Jurkat, Clone E6-1 (cell line): ENCODE measurements around the gene ATOH8.

Experiments used
- DNase-seq: peaks from one replicate; pipeline ENCODE4 v3.0.0-alpha.2; 2011; ENCODE audit warnings: low read depth, low spot score
- H3K4me3 ChIP-seq: 2 replicates; pipeline ENCODE4 v1.5.1; 2011; ENCODE audit warnings: mild to moderate bottlenecking, low read length, control low read depth, moderate library complexity

The ATOH8 gene

DNA sequence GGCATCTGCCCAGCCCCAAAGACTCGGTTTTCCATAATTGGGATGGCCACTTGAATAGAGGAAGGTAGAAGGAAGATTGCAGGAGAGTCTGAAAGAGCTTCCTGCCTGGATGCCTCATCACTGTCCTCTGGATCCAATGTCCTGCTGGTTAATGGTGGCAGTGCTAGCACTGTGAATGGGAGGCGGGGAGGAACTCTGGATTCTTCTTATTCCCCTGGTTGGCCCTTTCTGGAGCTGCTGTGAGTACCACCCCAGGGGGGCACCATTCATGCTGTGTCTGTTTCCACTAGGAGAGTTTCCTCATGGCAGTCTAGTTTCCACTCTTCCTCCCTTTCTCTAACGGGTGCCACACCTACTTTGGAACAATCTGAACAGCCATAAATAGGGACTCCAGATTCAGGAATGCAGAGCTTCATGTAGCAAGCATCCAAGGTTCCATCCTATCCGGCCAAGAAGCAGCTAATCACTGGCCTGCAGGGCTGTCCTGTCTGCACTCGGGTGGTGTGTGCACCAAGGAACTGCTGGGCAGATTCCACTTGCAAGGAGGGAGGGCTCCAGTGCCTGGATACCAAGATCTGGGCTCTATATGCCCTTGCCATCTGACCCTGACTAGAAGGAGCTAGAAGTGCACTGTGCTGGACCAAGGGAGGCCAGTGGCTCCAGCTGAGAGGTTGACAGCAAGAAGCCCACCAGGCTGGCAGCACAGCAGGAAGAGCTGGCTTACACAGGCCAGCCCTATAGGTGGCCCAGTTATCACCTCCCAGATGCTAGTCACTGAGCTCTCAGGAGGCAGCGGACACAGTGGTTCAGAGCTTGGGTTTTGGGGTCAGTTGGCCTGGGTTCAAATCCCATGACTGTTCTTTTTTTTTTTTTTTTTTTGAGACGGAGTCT, 4.6 kb upstream of the ATOH8 start:
- DNase-seq: no peak
- H3K4me3 ChIP-seq: no peak overlapping the region

DNA sequence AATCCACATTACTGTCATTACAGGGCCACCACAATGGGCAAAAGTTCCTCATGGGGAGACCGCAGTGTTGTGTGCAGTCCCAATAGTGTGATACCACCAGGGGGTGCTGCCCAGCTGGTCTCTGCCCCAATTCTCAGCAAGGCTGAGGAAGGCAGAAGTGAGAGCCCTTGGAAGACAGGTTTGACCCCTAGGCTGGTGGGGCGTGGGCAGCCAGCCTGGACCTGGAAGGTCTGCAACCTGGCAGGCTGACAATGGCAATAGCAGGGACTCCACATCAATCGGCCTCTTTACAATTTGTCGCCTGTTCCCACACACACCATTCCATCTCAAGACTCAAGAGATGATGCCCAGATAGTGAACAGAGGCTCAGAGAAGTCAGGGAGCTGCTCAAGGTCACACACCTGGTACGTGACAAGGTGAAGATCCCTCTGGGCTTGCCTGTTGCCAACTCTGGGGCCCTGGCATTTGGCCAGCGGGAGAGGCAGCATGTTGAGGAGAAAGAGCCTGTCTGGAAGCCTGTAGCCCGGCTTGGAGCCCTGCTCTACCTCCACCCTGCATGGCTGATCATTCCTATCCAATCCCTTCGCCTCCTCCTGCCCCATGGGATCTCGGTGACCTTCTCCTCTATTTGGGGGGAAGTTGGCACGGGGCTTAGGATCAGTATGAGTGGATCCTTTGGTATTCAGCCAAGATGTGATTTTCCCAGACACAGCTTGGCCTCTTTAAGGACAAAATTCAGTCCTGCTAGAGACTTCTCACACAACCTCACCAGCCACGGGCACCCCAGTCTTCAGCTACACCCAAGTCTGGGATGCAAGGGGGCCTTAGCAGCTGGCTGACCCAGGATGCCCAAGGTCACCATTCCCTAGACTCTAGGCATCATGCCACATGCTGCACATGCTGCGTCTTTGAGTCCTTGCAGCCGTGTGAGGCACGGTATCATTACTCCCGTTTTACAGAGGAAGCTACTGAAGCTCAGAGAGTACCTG, 2.9 kb upstream of the ATOH8 start:
- DNase-seq: no peak
- no peak overlapping the region for H3K4me3 ChIP-seq

DNA sequence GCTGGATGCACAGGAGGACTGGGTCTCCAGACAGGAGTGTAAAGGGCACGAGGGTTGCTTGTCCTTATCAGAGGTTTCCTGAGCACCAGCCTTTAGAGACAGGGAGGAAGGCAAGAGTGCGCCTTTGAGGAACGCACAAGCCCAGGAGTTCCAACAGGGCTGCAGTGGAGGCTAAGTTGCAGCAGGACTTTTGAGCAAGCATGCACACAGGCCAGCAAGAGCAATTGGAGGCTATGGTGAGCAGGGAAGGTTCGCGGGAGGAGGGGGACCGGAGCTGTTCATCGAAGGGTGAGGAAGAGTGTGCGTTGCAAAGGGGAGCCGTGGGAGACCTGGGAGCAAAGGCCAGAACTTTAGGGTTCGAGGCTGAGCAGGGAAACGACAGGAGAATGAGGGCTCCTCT, 2.2 kb upstream of the ATOH8 start:
- H3K4me3 ChIP-seq: no peak overlapping the region
- no peak for DNase-seq

DNA sequence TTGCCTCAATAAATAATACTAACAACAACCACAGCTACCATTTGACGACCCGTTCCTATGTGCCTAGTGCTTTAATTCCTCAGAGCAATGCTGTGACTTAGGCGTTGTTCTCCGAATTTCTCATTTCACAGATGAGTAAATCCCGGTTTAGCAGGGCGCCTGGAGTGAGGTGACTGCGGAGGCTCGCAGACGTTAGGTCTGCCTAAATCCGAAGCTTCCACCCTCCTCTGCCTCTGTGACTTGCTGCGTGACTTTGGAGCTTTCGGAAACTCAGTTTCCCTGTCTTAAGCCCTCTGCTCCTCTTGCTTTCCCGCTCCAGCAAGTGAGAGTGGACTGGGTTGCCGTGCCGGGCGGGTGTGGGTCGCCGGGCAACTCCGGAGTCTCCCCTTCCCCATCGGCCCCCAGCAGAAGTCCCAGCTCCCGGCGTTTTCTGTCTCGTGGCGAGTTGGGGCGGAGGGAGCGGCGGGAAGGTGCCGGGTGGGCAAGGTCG, 711 bp upstream of the ATOH8 start:
- H3K4me3 ChIP-seq: no peak overlapping the region
- DNase-seq: no peak

DNA sequence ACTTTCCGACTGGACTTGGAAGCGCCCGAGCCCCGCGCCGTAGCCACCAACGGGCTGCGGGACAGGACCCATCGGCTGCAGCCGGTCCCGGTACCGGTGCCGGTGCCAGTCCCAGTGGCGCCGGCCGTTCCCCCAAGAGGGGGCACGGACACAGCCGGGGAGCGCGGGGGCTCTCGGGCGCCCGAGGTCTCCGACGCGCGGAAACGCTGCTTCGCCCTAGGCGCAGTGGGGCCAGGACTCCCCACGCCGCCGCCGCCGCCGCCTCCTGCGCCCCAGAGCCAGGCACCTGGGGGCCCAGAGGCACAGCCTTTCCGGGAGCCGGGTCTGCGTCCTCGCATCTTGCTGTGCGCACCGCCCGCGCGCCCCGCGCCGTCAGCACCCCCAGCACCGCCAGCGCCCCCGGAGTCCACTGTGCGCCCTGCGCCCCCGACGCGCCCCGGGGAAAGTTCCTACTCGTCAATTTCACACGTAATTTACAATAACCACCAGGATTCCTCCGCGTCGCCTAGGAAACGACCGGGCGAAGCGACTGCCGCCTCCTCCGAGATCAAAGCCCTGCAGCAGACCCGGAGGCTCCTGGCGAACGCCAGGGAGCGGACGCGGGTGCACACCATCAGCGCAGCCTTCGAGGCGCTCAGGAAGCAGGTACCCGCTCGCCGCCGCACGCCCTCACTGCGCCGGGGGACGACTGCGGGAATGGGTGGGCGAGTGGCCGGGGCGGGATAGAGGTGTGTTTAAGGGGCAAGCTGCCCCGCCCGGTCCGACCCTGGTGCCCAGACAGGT, 713 bp downstream of the ATOH8 start:
- H3K4me3 ChIP-seq: peak overlapping the region; percentile 32
- peak; percentile 60 for DNase-seq

DNA sequence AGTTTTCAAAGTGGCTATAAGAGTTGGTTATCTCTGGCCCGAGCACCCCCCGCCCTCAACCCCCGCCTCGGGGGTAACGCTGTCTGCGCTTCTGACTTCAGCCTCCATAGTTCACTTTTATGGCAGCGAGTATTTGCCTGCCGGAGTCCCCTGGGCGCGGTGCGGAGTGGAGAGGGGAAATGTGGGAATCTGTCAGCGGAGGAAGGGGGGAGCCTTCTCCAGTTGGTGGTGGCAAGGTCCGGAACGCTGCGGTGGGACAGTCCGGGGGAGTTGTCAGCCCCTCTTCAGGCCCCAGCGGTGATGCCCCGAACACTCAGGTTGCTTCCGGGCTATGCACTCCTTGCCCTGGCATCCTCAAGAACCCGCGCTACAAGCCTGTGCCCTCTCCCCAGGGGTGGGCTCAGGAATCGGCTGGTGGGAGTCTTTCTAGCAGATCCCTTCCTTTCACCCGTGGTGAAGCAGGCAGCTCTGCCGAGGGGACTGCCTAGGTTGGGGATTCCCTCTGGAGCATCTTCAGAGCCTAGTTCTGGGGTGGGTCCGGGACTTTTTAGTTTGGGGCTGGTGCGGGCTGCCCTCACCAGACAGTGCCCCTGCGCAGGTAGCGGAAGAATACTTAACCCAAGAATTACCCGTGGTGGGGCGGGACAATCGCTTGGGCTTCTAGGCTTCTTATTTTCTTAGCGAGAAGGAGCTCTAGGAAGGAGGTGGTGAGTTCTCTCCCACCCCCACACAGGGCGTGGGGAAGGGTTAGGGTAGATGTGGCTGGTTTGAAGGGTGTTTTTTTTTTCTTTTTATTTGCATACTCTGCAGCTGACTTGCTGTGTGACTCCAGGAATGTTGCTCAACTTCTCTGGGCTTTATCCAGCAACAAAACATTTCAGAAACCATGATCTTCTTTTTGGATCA, 1.6 kb downstream of the ATOH8 start:
- peak overlapping the region; percentile 25 for H3K4me3 ChIP-seq
- DNase-seq: no peak

DNA sequence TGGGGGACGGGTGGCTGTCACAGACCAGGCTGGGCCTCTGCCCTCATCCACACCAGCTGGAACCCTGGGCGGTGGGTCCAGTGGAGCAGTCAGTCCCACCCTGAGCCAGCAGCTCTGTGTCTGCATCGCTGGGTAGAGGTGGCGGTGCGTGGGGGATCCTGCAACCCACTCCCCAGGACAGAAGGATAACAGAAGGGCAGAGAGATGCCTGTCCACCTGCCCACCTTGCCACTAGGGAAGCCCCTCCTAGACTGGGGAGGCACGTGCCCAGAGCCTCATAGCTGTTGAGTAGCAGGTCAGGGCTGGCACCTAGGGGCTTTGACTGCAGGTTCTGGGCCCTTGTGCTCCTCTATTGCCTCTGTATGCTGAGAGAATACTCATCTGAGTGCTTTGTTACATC, 2.4 kb downstream of the ATOH8 start:
- no peak for DNase-seq
- no peak overlapping the region for H3K4me3 ChIP-seq

DNA sequence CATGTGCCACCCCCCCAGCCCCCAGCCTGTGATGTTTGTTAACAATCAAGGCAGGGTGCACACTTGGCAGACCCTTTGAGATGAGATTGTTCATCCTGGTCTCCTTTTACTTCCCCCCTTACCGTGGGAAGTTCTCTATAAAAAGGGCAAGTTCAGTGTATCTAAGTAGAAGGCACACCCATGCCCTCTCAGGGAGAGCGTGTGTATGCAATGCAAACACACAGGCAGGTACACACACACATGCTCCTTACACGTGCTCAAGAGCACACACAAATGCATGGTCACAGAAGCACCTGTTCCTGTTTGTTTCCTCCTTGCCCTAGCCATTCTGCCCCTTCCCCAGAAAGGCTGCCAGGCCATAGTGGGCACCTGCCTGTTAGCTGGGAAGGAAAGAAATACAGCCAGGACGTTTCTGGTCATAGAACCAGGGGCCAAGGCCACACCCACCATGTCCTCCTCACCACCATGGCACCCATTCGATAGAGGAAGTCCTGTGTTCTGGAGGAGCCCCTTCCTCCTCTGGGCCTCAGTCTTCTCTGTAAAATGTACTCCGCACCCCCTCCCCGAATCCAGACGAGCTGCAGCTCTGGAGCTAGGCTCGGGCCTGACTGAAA, 3.1 kb downstream of the ATOH8 start:
- DNase-seq: no peak
- H3K4me3 ChIP-seq: no peak overlapping the region

DNA sequence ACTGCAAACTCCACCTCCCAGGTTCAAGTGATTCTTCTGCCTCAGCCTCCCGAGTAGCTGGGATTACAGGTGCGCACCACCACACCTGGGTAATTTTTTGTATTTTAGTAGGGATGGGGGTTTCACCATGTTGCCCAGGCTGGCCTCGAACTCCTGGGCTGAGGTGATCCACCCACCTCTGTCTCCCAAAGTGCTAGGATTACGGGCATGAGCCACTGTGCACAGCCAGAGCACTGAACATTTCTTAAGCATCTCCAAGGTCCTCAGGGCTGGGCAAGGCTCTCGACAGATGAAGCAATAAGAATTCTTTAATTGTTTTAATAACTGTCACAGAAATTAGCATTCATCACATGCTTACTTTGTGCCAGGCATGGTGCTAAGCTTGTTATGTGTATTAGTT, 4.1 kb downstream of the ATOH8 start:
- H3K4me3 ChIP-seq: no peak overlapping the region
- no peak for DNase-seq

DNA sequence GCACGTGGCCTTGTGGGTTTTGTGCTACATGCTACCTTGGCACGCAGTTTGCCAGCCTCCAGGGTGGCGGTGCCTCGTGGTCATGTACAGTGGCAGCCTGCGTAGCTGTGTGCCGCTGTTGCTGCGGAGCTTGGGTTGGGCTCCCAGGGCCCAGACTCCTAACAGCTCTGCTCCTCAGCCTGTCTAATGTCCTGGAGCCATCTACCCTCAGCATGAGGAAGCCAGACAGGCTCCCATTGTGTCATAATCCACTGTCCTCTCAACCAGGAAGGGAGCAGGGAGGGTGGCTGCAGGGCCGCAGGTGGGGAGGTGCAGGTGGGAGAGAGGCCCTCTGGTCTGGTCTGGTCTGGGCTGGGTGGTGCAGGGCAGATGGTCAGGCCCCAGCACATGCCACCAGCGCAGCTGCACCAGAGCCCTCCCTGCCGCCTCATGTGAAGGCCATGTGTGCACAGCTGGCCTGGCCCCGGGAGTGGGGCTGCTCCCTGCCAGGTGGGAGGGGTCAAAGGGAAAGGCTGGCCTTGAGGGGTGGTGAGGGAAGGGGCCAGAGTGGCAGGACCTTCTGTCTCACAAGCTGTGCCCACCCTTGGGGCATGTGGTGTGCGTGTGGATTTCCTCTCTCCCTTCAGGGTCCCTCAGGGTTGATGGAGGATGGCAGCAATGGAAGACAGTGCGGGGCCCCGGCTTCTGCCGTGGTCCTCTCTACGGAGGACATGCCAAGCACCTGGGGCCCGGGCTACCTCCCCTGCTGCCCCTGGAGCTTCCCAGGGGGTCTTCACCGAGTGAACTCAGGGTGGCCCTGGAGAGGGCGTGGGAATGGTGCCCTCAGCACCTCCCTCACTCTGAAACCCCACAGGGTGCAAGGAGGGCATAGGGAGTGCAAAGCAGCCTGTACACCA, 4.8 kb downstream of the ATOH8 start:
- DNase-seq: no peak

DNA sequence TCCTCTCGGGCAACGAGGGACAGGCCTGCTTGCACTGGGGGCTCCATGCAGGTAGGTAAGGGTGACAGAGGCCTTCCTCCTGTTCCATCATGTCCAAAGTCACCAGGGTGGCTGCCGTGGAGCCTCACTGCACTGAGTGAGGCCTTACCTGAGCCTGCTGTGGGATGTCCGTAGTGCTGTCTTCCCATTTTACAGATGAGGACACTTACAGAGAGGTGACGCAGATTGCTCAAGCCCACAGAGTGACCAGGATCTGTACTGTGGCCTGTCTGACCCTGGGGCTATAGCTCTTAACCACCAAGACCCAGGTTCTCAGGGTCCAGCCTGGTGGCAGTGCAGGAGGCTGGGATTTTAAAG, 5.4 kb downstream of the ATOH8 start:
- DNase-seq: no peak
- H3K4me3 ChIP-seq: no peak overlapping the region

More for the DNA sequence above, 4.8 kb downstream of the ATOH8 start:
- no peak overlapping the region for H3K4me3 ChIP-seq

DNA sequence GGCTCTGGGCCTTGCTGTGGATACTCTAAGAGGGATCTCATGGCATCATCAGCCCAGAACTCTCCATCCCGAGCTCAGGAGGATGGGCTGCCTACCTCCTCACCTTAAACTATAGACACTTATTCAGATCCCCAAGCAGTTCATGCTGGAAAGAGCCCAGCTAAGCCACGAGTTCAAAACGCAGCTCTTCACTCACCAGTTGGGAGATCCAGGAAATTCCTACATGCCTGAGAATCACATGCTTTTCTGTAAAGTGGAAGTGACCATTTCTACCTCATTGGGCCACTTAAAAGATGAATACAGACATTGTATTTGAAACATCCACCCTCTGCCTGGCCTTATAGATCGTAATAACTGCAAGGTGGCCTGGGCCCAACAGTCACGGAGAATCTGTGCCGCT, 6.6 kb downstream of the ATOH8 start:
- H3K4me3 ChIP-seq: no peak overlapping the region
- no peak for DNase-seq

DNA sequence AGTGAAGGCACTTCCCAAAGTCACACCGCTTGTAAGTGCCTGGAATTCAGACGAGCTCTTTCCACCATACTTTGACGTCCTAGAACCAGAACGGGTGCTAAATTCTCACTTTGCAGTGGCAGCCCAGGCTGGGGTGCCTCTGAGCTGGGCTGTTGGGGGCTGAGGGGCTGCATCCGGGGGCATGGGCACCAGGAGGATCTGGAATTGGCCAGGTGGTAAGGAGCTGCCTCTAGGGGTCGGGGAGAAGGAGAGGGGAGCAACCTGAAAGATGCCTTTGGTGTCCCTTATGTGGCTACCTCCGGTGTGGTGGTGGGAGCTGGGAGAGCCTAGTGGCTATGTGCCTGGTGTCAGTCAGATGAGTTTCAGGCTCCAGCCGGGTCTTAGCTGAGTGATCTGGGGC, 7.1 kb downstream of the ATOH8 start:
- no peak overlapping the region for H3K4me3 ChIP-seq
- no peak for DNase-seq

DNA sequence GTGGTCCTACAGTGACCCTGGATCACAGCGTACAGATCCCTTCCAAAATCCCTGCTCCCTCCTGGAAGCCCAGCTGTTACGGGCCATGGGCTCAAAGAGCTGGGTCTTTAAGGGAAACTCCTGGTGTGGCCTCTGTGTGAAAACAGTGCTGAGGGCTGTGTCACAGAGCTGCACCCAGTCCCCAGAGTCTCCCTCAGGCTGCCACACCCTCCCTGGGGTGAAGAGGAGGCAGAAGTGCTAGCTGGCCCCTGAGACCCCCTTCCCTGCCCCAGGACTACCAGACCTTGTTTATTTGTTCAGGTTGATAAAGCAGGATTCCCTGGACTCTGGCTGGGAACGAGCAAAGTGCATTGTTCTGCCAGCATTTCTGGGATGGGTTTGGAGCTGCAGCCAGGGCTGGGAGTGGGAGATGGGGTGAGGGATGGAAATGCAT, 7.7 kb downstream of the ATOH8 start:
- no peak for DNase-seq
- no peak overlapping the region for H3K4me3 ChIP-seq

DNA sequence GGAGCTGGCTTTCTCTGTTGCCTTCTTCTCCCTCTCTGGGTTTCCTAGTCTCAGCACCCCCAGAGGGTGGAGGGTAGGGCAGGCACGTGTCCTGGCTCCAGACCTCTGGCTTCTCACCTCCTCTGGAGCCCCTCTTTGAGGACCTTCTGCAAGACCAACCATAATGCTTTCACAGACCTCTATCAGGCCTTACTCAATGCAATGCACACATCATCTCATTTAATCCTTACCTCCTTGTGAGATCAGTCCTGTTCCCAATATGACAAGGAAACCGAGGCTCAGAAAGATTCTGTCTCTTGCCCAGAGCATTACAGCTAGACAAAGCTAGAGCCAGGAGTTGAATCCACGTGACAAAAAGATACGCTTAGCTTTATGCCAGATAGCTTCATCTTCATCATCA, 8.2 kb downstream of the ATOH8 start:
- H3K4me3 ChIP-seq: no peak overlapping the region
- DNase-seq: no peak

DNA sequence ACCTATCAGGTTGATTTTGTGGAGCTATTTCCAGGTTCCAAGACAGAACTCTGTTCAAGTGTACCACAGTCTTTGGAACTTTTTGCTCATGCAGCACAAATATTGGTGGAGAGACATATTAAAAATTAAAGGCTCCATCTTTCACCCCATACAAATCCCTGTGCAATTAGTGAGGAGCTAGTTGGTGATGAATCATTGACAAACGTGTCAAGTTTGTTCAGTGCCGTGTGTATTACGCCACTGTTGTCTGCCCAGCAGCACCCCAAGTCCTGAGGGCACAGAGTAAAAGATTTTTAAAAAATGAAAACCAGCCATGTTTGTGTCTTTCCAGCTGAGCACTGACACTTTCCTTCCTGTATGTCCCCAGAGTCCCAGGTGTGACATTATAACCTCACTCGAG, 9.3 kb downstream of the ATOH8 start:
- H3K4me3 ChIP-seq: no peak overlapping the region
- no peak for DNase-seq

DNA sequence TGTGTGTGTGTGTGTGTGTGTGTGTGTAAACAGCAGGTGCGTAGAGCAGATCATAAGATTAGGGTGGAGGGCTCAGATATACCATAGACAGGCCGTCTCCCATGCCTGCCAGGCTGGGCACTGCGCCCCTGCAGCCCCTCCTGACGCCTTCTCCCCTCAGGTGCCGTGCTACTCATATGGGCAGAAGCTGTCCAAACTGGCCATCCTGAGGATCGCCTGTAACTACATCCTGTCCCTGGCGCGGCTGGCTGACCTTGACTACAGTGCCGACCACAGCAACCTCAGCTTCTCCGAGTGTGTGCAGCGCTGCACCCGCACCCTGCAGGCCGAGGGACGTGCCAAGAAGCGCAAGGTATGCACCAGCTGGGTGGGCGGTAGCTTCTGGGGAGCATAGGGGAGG, 10.0 kb downstream of the ATOH8 start:
- no peak for DNase-seq
- no peak overlapping the region for H3K4me3 ChIP-seq
